Mammary epithelial cell (primary cell): Measurements from ENCODE around the gene MEOX1.

Experiments
- CTCF ChIP-seq, 2 donors: IDR thresholded peaks in 1 of 2; conservative IDR thresholded peaks in 1 of 2; 2 replicates each; pipeline ENCODE4 v1.5.1; 2011 to 2012; ENCODE audit warnings: inconsistent platforms in 2 of 2, low read length in 2 of 2, mild to moderate bottlenecking in 2 of 2, control low read depth in 1 of 2, low read depth in 1 of 2; ENCODE audit not compliant: insufficient read depth in 1 of 2; ENCODE audit errors: extremely low read depth in 1 of 2
- EZH2 ChIP-seq: IDR thresholded peaks from 2 replicates; pipeline ENCODE4 v1.6.1; 2012; ENCODE audit warnings: low read length, inconsistent platforms, borderline replicate concordance

DNA sequence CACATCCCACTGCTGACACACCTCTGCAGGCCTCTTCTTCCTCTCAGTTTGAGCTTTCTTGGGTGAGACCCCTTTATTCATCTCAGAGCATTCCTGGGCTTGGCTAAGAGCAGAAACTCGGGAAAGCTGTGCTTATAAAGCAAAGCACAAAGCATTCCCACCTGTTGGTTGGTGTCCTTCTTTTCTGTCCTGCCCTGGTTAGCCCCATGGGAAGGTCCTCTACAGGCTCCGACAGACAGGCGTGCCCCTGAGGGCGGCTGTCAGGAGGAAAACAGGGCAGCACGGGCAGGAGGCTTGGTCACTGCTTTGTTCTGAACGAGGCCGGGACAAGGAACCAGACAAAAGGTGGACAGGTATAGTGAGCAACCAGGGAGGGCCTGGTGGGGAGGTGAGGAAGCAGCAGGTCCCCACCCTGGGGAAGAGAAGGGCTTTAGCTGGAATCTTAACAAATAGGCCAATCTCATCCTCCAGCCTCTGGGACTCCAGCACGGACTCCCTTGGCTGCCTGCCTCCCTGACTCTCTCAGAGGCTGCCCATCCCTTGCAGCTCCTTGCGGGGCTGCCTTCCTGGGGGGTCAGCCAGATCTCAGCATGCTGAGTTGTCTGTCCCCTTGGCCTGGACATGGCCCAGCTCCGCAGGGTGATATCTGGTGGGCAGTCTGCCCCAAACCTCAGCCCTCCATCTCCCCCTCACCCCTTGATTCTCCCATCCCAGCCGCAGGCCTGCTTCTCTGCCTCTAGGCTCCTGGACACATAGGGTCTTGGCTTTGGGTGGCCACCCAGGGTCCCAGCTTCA, 1.7 kb downstream of the MEOX1 start:
- TF ChIP-seq CTCF (conservative IDR thresholded peaks at IDR 0.05 in 1 of 2, IDR thresholded peaks at IDR 0.05 in 1 of 2; ENCODE audit: extremely low read depth in 1 of 2, insufficient read depth in 1 of 2, low read depth in 1 of 2, low read length in 2 of 2) (no peak), EZH2 (no peak)
